ENCODE data around the gene ABLIM1. TPM values are rescaled to one million over a fixed set of nuclear protein-coding genes. Genes with fewer than 3 reads are reported as not detected.

ABLIM1 gene
- total and polyA plus RNA-seq, 10 of the 15 experiments (the other 5 are each of a cell fraction or from before 2014, with no cell fraction given), result 14.2 to 50.5 (median 28.1) TPM

GRCh38 chr10:114487815-114488536 lies 170.1 kb downstream of the ABLIM1 start:
- no peak for TF ChIP-seq CBX3 (IDR thresholded peaks at IDR 0.05; ENCODE audit: borderline replicate concordance, low read depth)
- DNase-seq (ENCODE audit: low read depth, low spot score), result no peak
- in situ Hi-C loops (cut with MboI) (no loop called here), intact Hi-C loops (cut with micrococcal nuclease; ENCODE audit: unreplicated experiment) (no loop called here)
- 93% methylated on average over 9 of the region's 9 CpGs for WGBS (ENCODE audit: insufficient coverage, insufficient replicate concordance, low lambda C conversion rate, missing lambda C conversion rate)
- Histone ChIP-seq H3K4me2 (ENCODE audit: control insufficient read depth, insufficient read depth) (no peak overlapping the region), H3K27ac (ENCODE audit: control insufficient read depth, insufficient read depth) (no peak overlapping the region), H3K79me2 (ENCODE audit: control insufficient read depth, insufficient read depth, low read length) (no peaks in the 10 kb centered on the region), H3K4me3 (no peak overlapping the region), H3K9ac (ENCODE audit: control insufficient read depth, insufficient read depth, low read length) (no peak overlapping the region), H3K36me3 (ENCODE audit: control insufficient read depth in 2 of 2, insufficient read depth in 2 of 2, low read length in 1 of 2) (peaks cover 0 to 6% of the 10 kb centered on the region in 2 experiments; a peak in 3 of 4 replicates), H4K20me1 (ENCODE audit: control insufficient read depth, insufficient read depth) (no peaks in the 10 kb centered on the region), H2AFZ (ENCODE audit: control insufficient read depth, low read depth, low read length) (no peak overlapping the region), H3K4me1 (ENCODE audit: control insufficient read depth, insufficient read depth, low read length) (peaks cover 7% of the 10 kb centered on the region), H3K27me3 (replicated peaks in 1 of 2; ENCODE audit: control insufficient read depth in 2 of 2, insufficient read depth in 2 of 2, low read length in 1 of 2) (no peaks in the 10 kb centered on the region), H3K9me3 (replicated peaks; ENCODE audit: control insufficient read depth, insufficient read depth, low read length) (no peaks in the 10 kb centered on the region)
- RAD21 ChIA-PET (ENCODE audit: unreplicated experiment), result interaction anchor here (1.1 kb wide), 1 partner anchor 17 kb away, joined by 4 read pairs; no protein-coding TSS in a partner anchor
- SMC1A ChIA-PET (ENCODE audit: uncharacterized antibody, unreplicated experiment), result interaction anchor here (1.4 to 1.8 kb wide), 3 partner anchors 16 to 184 kb away, joined by 3 to 6 read pairs (median 3); no protein-coding TSS in a partner anchor
- CTCF ChIA-PET, result interaction anchor here (0.6 to 2.3 kb wide), 6 partner anchors 9 to 184 kb away, joined by 3 to 15 read pairs (median 4); no protein-coding TSS in a partner anchor
- POLR2A ChIA-PET, result no interaction called here
- FAIRE-seq, result no peak
- ATAC-seq, result no peak
- BruUV-seq (replicated peaks), result no TSS peak

GRCh38 chr10:114486938-114487814 lies 170.9 kb downstream of the ABLIM1 start:
- BruUV-seq (replicated peaks), result no TSS peak
- Histone ChIP-seq H2AFZ (ENCODE audit: control insufficient read depth, low read depth, low read length) (no peak overlapping the region), H3K79me2 (ENCODE audit: control insufficient read depth, insufficient read depth, low read length) (no peaks in the 10 kb centered on the region), H3K36me3 (ENCODE audit: control insufficient read depth in 2 of 2, insufficient read depth in 2 of 2, low read length in 1 of 2) (peaks cover 0 to 6% of the 10 kb centered on the region in 2 experiments; a peak in 3 of 4 replicates), H3K9me3 (replicated peaks; ENCODE audit: control insufficient read depth, insufficient read depth, low read length) (no peaks in the 10 kb centered on the region), H3K4me2 (ENCODE audit: control insufficient read depth, insufficient read depth) (no peak overlapping the region), H3K27me3 (replicated peaks in 1 of 2; ENCODE audit: control insufficient read depth in 2 of 2, insufficient read depth in 2 of 2, low read length in 1 of 2) (no peaks in the 10 kb centered on the region), H3K9ac (ENCODE audit: control insufficient read depth, insufficient read depth, low read length) (no peak overlapping the region), H4K20me1 (ENCODE audit: control insufficient read depth, insufficient read depth) (no peaks in the 10 kb centered on the region), H3K4me1 (ENCODE audit: control insufficient read depth, insufficient read depth, low read length) (no peaks in the 10 kb centered on the region; the same call in 1 of the 2 replicates), H3K27ac (ENCODE audit: control insufficient read depth, insufficient read depth) (no peak overlapping the region), H3K4me3 (no peak overlapping the region)
- no peak for DNase-seq (ENCODE audit: low read depth, low spot score)
- ChIA-PET RAD21 (ENCODE audit: unreplicated experiment) (no interaction called here), CTCF (interaction anchor here (0.9 to 2.5 kb wide), 5 partner anchors 8 to 183 kb away, joined by 3 to 15 read pairs (median 8); no protein-coding TSS in a partner anchor), SMC1A (ENCODE audit: uncharacterized antibody, unreplicated experiment) (interaction anchor here (1.4 to 2.7 kb wide), 4 partner anchors 15 to 183 kb away, joined by 3 to 7 read pairs (median 4); no protein-coding TSS in a partner anchor), POLR2A (interaction anchor here (0.6 kb wide), 1 partner anchor 1141 kb away, joined by 3 read pairs; no protein-coding TSS in a partner anchor)
- no peak for FAIRE-seq
- intact Hi-C loops (cut with micrococcal nuclease; ENCODE audit: unreplicated experiment), result no loop called here
- ATAC-seq, result no peak
- WGBS (ENCODE audit: insufficient coverage, insufficient replicate concordance, low lambda C conversion rate, missing lambda C conversion rate), result 81% methylated on average over 10 of the region's 10 CpGs
- in situ Hi-C loops (cut with MboI), result no loop called here
- TF ChIP-seq TCF7 (IDR thresholded peaks at IDR 0.05; ENCODE audit: borderline replicate concordance), result no peak
- TF ChIP-seq SREBF2 (IDR thresholded peaks at IDR 0.05; ENCODE audit: low read length), result no peak
- TF ChIP-seq POLR2A (IDR thresholded peaks at IDR 0.05; ENCODE audit: low read depth, low read length), result no peak
- TF ChIP-seq NR2F1 (conservative IDR thresholded peaks at IDR 0.05), result no peak
- TF ChIP-seq RAD21 (IDR thresholded peaks at IDR 0.05; ENCODE audit: insufficient read depth, low read depth, low read length), result no peak
- TF ChIP-seq KDM1A (IDR thresholded peaks at IDR 0.05; ENCODE audit: borderline replicate concordance), result no peak
